MM.1S (cell line): ENCODE measurements around the gene LBX2.

Experiments
- CTCF ChIP-seq: fragments of 300-600 bp; sonication (generic); IDR thresholded peaks from 2 replicates; pipeline ENCODE4 v1.5.1; 2016; ENCODE audit warnings: antibody characterized with exemption, low read length, mixed read lengths
- EZH2 ChIP-seq: fragments of 300-600 bp; sonication (generic); optimal IDR thresholded peaks from 2 replicates; pipeline ENCODE3; 2017; ENCODE audit warnings: low read depth, mild to moderate bottlenecking, antibody characterized with exemption, low read length, mixed read lengths
- EZH2phosphoT487 ChIP-seq: fragments of 300-600 bp; sonication (generic); IDR thresholded peaks from 2 replicates; pipeline ENCODE4 v1.6.1; 2018; ENCODE audit warnings: antibody characterized with exemption, low read length

- TF ChIP-seq CTCF: no peak
- TF ChIP-seq EZH2phosphoT487: no peak
- no peak for TF ChIP-seq EZH2
These were observed 46.6 kb upstream of the LBX2 start for GRCh38 chr2:74546004-74546403.
